H9 (cell line): Measurements from ENCODE around the gene ACSS2. TPM values are rescaled to one million over a fixed set of nuclear protein-coding genes. Genes with fewer than 3 reads are reported as not detected.

Source experiments
- DNase-seq: peaks from one replicate; pipeline ENCODE4 v3.0.0-alpha.2; 2017
- H2AFZ ChIP-seq: one replicate; pipeline ENCODE4 v1.6.1; 2013; ENCODE audit warnings: mild to moderate bottlenecking, low read length, control low read depth, moderate library complexity
- H2AK5ac ChIP-seq: 2 replicates; pipeline ENCODE4 v1.6.1; 2013; ENCODE audit warnings: low read length, control low read depth, mixed read lengths; ENCODE audit not compliant: insufficient read length
- H2BK120ac ChIP-seq: one replicate; pipeline ENCODE4 v1.6.1; 2013; ENCODE audit warnings: low read depth, mild to moderate bottlenecking, low read length, control low read depth, inconsistent platforms; ENCODE audit not compliant: poor library complexity, severe bottlenecking
- H2BK12ac ChIP-seq: 2 replicates; pipeline ENCODE4 v1.6.1; 2013; ENCODE audit warnings: low read length, control low read depth, mixed read lengths, low read depth; ENCODE audit not compliant: insufficient read length
- H2BK15ac ChIP-seq: 2 replicates; pipeline ENCODE4 v1.6.1; 2013; ENCODE audit warnings: low read depth, low read length, control low read depth
- H2BK20ac ChIP-seq: one replicate; pipeline ENCODE4 v1.6.1; 2013; ENCODE audit warnings: low read depth, mild to moderate bottlenecking, low read length, control low read depth, inconsistent platforms; ENCODE audit not compliant: poor library complexity, severe bottlenecking
- H2BK5ac ChIP-seq: 2 replicates; pipeline ENCODE4 v1.6.1; 2013; ENCODE audit warnings: low read length, control low read depth, mixed read lengths; ENCODE audit not compliant: insufficient read length
- H3K14ac ChIP-seq: 2 replicates; pipeline ENCODE4 v1.6.1; 2013; ENCODE audit warnings: low read length, control low read depth; ENCODE audit not compliant: insufficient read depth
- H3K18ac ChIP-seq: 2 replicates; pipeline ENCODE4 v1.6.1; 2013; ENCODE audit warnings: low read depth, mild to moderate bottlenecking, mixed read lengths, low read length, control low read depth; ENCODE audit not compliant: insufficient read length
- H3K23ac ChIP-seq: 2 replicates; pipeline ENCODE4 v1.6.1; 2013; ENCODE audit warnings: low read length, control low read depth, mixed read lengths, low read depth; ENCODE audit not compliant: insufficient read length
- H3K23me2 ChIP-seq: 2 replicates; pipeline ENCODE4 v1.6.1; 2013; ENCODE audit warnings: low read depth, mild to moderate bottlenecking, mixed read lengths, low read length, control low read depth; ENCODE audit not compliant: insufficient read length, poor library complexity, severe bottlenecking
- H3K27ac ChIP-seq: 2 replicates; pipeline ENCODE4 v1.5.1; 2013; ENCODE audit warnings: low read length, control low read depth, mixed read lengths, low read depth; ENCODE audit not compliant: insufficient read length
- H3K27me3 ChIP-seq: 2 replicates; pipeline ENCODE4 v1.6.1; 2013; ENCODE audit warnings: low read length, control low read depth, inconsistent platforms; ENCODE audit not compliant: insufficient read depth
- H3K4ac ChIP-seq: 2 replicates; pipeline ENCODE4 v1.6.1; 2013; ENCODE audit warnings: low read depth, mild to moderate bottlenecking, control low read depth, inconsistent platforms, low read length, moderate library complexity
- H3K4me1 ChIP-seq: 2 replicates; pipeline ENCODE4 v1.6.1; 2013; ENCODE audit warnings: low read length, control low read depth, inconsistent platforms; ENCODE audit not compliant: insufficient read depth
- H3K4me2 ChIP-seq: 2 replicates; pipeline ENCODE4 v1.6.1; 2013; ENCODE audit warnings: low read length, control low read depth, mixed read lengths; ENCODE audit not compliant: insufficient read length, insufficient read depth
- H3K56ac ChIP-seq: 2 replicates; pipeline ENCODE4 v1.6.1; 2013; ENCODE audit warnings: low read depth, mild to moderate bottlenecking, mixed read lengths, low read length, control low read depth; ENCODE audit not compliant: insufficient read length
- H3K79me1 ChIP-seq: 2 replicates; pipeline ENCODE4 v1.6.1; 2013; ENCODE audit warnings: low read depth, mild to moderate bottlenecking, moderate library complexity, low read length, control low read depth, inconsistent platforms; ENCODE audit not compliant: insufficient read depth, poor library complexity, severe bottlenecking
- H3K79me2 ChIP-seq: 2 replicates; pipeline ENCODE4 v1.6.1; 2013; ENCODE audit warnings: low read length, control low read depth, inconsistent platforms; ENCODE audit not compliant: insufficient read depth
- H3K9ac ChIP-seq: 2 replicates; pipeline ENCODE4 v1.6.1; 2013; ENCODE audit warnings: low read length, control low read depth, mixed read lengths; ENCODE audit not compliant: insufficient read length; ENCODE audit errors: extremely low read depth
- H3K9me3 ChIP-seq: one replicate; pipeline ENCODE4 v1.6.1; 2013; ENCODE audit warnings: low read depth, low read length, inconsistent platforms; ENCODE audit not compliant: control insufficient read depth
- H3T11ph ChIP-seq: one replicate; pipeline ENCODE4 v1.6.1; 2013; ENCODE audit warnings: mild to moderate bottlenecking, low read length, control low read depth, inconsistent platforms
- H4K20me1 ChIP-seq: one replicate; pipeline ENCODE4 v1.6.1; 2013; ENCODE audit not compliant: control insufficient read depth, insufficient read length, insufficient read depth
- H4K5ac ChIP-seq: 2 replicates; pipeline ENCODE4 v1.6.1; 2013; ENCODE audit warnings: low read depth, mild to moderate bottlenecking, mixed read lengths, low read length, control low read depth; ENCODE audit not compliant: insufficient read length
- H4K8ac ChIP-seq: replicated peaks from 2 replicates; pipeline ENCODE4 v1.6.1; 2013; ENCODE audit warnings: low read length, control low read depth, mixed read lengths, low read depth; ENCODE audit not compliant: insufficient read length
- H4K91ac ChIP-seq: 2 replicates; pipeline ENCODE4 v1.6.1; 2013; ENCODE audit warnings: low read depth, mild to moderate bottlenecking, moderate library complexity, mixed read lengths, low read length, control low read depth; ENCODE audit not compliant: insufficient read length
- H3K27ac Mint-ChIP-seq, 3 experiments: 2 replicates in 2 of 3; 3 replicates in 1 of 3; pipeline ENCODE4 v1.8.0; 2020 to 2021; ENCODE audit warnings: mixed read lengths in 3 of 3, mild to moderate bottlenecking in 1 of 3, moderate library complexity in 1 of 3
- H3K27me3 Mint-ChIP-seq: 2 replicates; pipeline ENCODE4 v1.8.0; 2021; ENCODE audit warnings: low read depth, mild to moderate bottlenecking, moderate library complexity, mixed read lengths
- H3K36me3 Mint-ChIP-seq, 3 experiments: 2 replicates in 2 of 3; 3 replicates in 1 of 3; pipeline ENCODE4 v1.8.0; 2020 to 2021; ENCODE audit warnings: low read depth in 3 of 3, mixed read lengths in 3 of 3; ENCODE audit not compliant: insufficient read depth in 1 of 3
- H3K4me1 Mint-ChIP-seq, 2 experiments: 2 replicates each; pipeline ENCODE4 v1.8.0; 2020; ENCODE audit warnings: mixed read lengths in 2 of 2
- H3K4me3 Mint-ChIP-seq, 2 experiments: 2 replicates in 1 of 2; 3 replicates in 1 of 2; pipeline ENCODE4 v1.8.0; 2020 to 2021; ENCODE audit warnings: mild to moderate bottlenecking in 2 of 2, mixed read lengths in 2 of 2, moderate library complexity in 1 of 2
- H3K9me3 Mint-ChIP-seq, 2 experiments: 2 replicates in 1 of 2; 3 replicates in 1 of 2; pipeline ENCODE4 v1.8.0; 2020; ENCODE audit warnings: mild to moderate bottlenecking in 2 of 2, mixed read lengths in 2 of 2, moderate library complexity in 1 of 2
- CTCF ChIP-seq: fragments of 200-600 bp; sonication (generic); conservative IDR thresholded peaks from 3 replicates; pipeline ENCODE4 v1.8.0; 2021; ENCODE audit warnings: antibody characterized with exemption, mild to moderate bottlenecking
- WGBS: extraction: QIAGEN DNeasy Blood & Tissue Kit; methylation state at CpG from one replicate; pipeline ENCODE4 v1.1.7; 2013; ENCODE audit warnings: missing lambda C conversion rate, low lambda C conversion rate, mixed read lengths; ENCODE audit not compliant: insufficient read length; ENCODE audit errors: extremely low coverage; 5-methylcytosine and 5-hydroxymethylcytosine counted together
- total RNA-seq: library from RNA; stranded (reverse); gene quantifications from 2 replicates; pipeline ENCODE4 v1.2.1, GENCODE V29; 2021

The ACSS2 gene
- total RNA-seq, 1 experiment from 2014 or later: 15.4 TPM

- no peak overlapping the region for H2BK5ac ChIP-seq
- no peak overlapping the region for H3K23ac ChIP-seq
- Mint-ChIP-seq H3K36me3 (peaks cover 0 to 3% (median 0%) of the 10 kb centered on the region in 3 experiments; a peak in 2 of 7 replicates), H3K27ac (peak overlapping the region; percentile 78 to 90 (median 85)), H3K4me3 (peak overlapping the region; percentile 81 to 97), H3K4me1 (peaks cover 39 to 41% of the 10 kb centered on the region in 2 experiments), H3K9me3 (no peaks in the 10 kb centered on the region), H3K27me3 (peaks cover 39% of the 10 kb centered on the region)
- no peak overlapping the region for H3T11ph ChIP-seq
- peak overlapping the region; percentile 47 for H3K4me2 ChIP-seq
- no peak overlapping the region for H4K5ac ChIP-seq
- H3K79me2 ChIP-seq: no peaks in the 10 kb centered on the region; the same call in 1 of the 2 replicates
- no peak overlapping the region for H2BK20ac ChIP-seq
- no peaks in the 10 kb centered on the region for H3K79me1 ChIP-seq
- H2AK5ac ChIP-seq: no peak overlapping the region
- WGBS: no CpG with 5 or more reads among the region's 20 CpGs
- no peak overlapping the region for H3K14ac ChIP-seq
- no peak overlapping the region for H2BK12ac ChIP-seq
- H2BK120ac ChIP-seq: no peak overlapping the region
- no peak overlapping the region for H2BK15ac ChIP-seq
- no peak overlapping the region for H3K27ac ChIP-seq
- no peaks in the 10 kb centered on the region; the same call in 1 of the 2 replicates for H3K27me3 ChIP-seq
- H3K23me2 ChIP-seq: peaks cover 18% of the 10 kb centered on the region
- H3K56ac ChIP-seq: no peak overlapping the region
- TF ChIP-seq CTCF: peak; percentile 48; the same call in 2 of the 3 replicates
- no peak overlapping the region for H4K91ac ChIP-seq
- H3K18ac ChIP-seq: no peak overlapping the region
- H3K4me1 ChIP-seq: peaks cover 8% of the 10 kb centered on the region; the same call in 1 of the 2 replicates
- DNase-seq: peak; percentile 100
- H3K4ac ChIP-seq: no peak overlapping the region
- H3K9me3 ChIP-seq: no peaks in the 10 kb centered on the region
- no peaks in the 10 kb centered on the region for H4K20me1 ChIP-seq
- no peak overlapping the region for H2AFZ ChIP-seq
- no peak overlapping the region for H4K8ac ChIP-seq
- no peak overlapping the region for H3K9ac ChIP-seq
These were observed 588 bp upstream of the ACSS2 start for GRCh38 chr20:34875642-34876405.
